ENCODE data around the gene LRRK1.

LRRK1 gene

GRCh38 chr15:101027920-101028319, 108.8 kb downstream of the LRRK1 start:
- no peak for DNase-seq (ENCODE audit: low read depth)
- no peak for TF ChIP-seq CTCF (conservative IDR thresholded peaks at IDR 0.05; ENCODE audit: low read length)
- no peak overlapping the region for H3K4me3 ChIP-seq (ENCODE audit: low read length)

- H3K4me3 ChIP-seq (ENCODE audit: low read length) = no peak overlapping the region
- TF ChIP-seq CTCF (conservative IDR thresholded peaks at IDR 0.05; ENCODE audit: low read length) = no peak
- no peak for DNase-seq (ENCODE audit: low read depth)
Observed at GRCh38 chr15:101028321-101028720, 109.2 kb downstream of the LRRK1 start.

- H3K4me3 ChIP-seq (ENCODE audit: low read length) = no peak overlapping the region
- DNase-seq (ENCODE audit: low read depth) = no peak
- TF ChIP-seq CTCF (conservative IDR thresholded peaks at IDR 0.05; ENCODE audit: low read length) = no peak
Observed at GRCh38 chr15:101028772-101029438, 109.7 kb downstream of the LRRK1 start.

- no peak for DNase-seq (ENCODE audit: low read depth)
- no peak overlapping the region for H3K4me3 ChIP-seq (ENCODE audit: low read length)
- TF ChIP-seq CTCF (conservative IDR thresholded peaks at IDR 0.05; ENCODE audit: low read length) = no peak
Observed at GRCh38 chr15:101029971-101030661, 111.0 kb downstream of the LRRK1 start.

- DNase-seq (ENCODE audit: low read depth) = no peak
Observed at GRCh38 chr15:101031213-101031612, 112.1 kb downstream of the LRRK1 start.

GRCh38 chr15:101033801-101034200, 114.6 kb downstream of the LRRK1 start:
- no peak overlapping the region for H3K4me3 ChIP-seq (ENCODE audit: low read length)
- no peak for TF ChIP-seq CTCF (conservative IDR thresholded peaks at IDR 0.05; ENCODE audit: low read length)
- no peak for DNase-seq (ENCODE audit: low read depth)

More at GRCh38 chr15:101031213-101031612, 112.1 kb downstream of the LRRK1 start:
- no peak overlapping the region for H3K4me3 ChIP-seq (ENCODE audit: low read length)
- TF ChIP-seq CTCF (conservative IDR thresholded peaks at IDR 0.05; ENCODE audit: low read length) = no peak

GRCh38 chr15:101035611-101036010, 116.5 kb downstream of the LRRK1 start:
- no peak for TF ChIP-seq CTCF (conservative IDR thresholded peaks at IDR 0.05; ENCODE audit: low read length)
- no peak for DNase-seq (ENCODE audit: low read depth)
- no peak overlapping the region for H3K4me3 ChIP-seq (ENCODE audit: low read length)

All from AG10803 (cell line).